MCF 10A (cell line): ENCODE results near the gene RASGRP4. TPM values are rescaled to one million over a fixed set of nuclear protein-coding genes. Genes with fewer than 3 reads are reported as not detected.
A peak's percentile ranks its signal among the peaks of the same experiment; 100 is the strongest.

Source experiments
- BruUV-seq: library from RNA; stranded (reverse); fragments of 400-500 nt; replicated peaks from 2 replicates; lab custom pipeline; 2021; lab: Mats Ljungman, UMichigan
- CTCF ChIA-PET: fragments of 300-600 bp; sonication (Branson Sonifier 250); formaldehyde crosslinking; extraction: SDS; loops from one replicate; lab custom pipeline; 2021; ENCODE audit warnings: antibody characterized with exemption, inconsistent platforms; lab: Yijun Ruan, JAX
- POLR2A ChIA-PET: fragments of 300-600, 350-650 bp; sonication (Branson Sonifier 250); formaldehyde crosslinking; extraction: SDS; loops from one replicate; lab custom pipeline; 2020; ENCODE audit warnings: antibody characterized with exemption, inconsistent platforms; lab: Yijun Ruan, JAX
- DNase-seq: peaks from one replicate; pipeline ENCODE4 v3.0.0-alpha.2; 2018; ENCODE audit not compliant: unreplicated experiment
- H3K27ac Mint-ChIP-seq: one replicate; pipeline ENCODE4 v1.8.0; 2022; ENCODE audit warnings: mild to moderate bottlenecking, low read depth, mixed read lengths; ENCODE audit not compliant: unreplicated experiment
- H3K27me3 Mint-ChIP-seq: one replicate; pipeline ENCODE4 v1.8.0; 2022; ENCODE audit warnings: mixed read lengths; ENCODE audit not compliant: insufficient read depth, unreplicated experiment
- H3K36me3 Mint-ChIP-seq: one replicate; pipeline ENCODE4 v1.8.0; 2022; ENCODE audit warnings: mild to moderate bottlenecking, moderate library complexity, mixed read lengths; ENCODE audit not compliant: insufficient read depth, unreplicated experiment
- H3K4me1 Mint-ChIP-seq: one replicate; pipeline ENCODE4 v1.8.0; 2022; ENCODE audit warnings: mixed read lengths; ENCODE audit not compliant: insufficient read depth, unreplicated experiment
- H3K4me3 Mint-ChIP-seq: one replicate; pipeline ENCODE4 v1.8.0; 2022; ENCODE audit warnings: mild to moderate bottlenecking, moderate library complexity, mixed read lengths; ENCODE audit not compliant: unreplicated experiment
- H3K9me3 Mint-ChIP-seq: one replicate; pipeline ENCODE4 v1.8.0; 2022; ENCODE audit warnings: mixed read lengths; ENCODE audit not compliant: unreplicated experiment
- CTCF ChIP-seq: fragments of 200-600 bp; IDR thresholded peaks from one replicate; pipeline ENCODE4 v1.8.0; 2022; ENCODE audit warnings: antibody characterized with exemption, mild to moderate bottlenecking; ENCODE audit not compliant: unreplicated experiment
- intact Hi-C: fragments of 100-400 bp; cut with micrococcal nuclease; formaldehyde crosslinking; loops from 2 replicates; pipeline ENCODE4 v1.14.1; 2022
- total RNA-seq: library from RNA; stranded (reverse); gene quantifications from 2 replicates; pipeline ENCODE4 v1.2.3, GENCODE V29; 2022

Gene RASGRP4
- total RNA-seq, 1 experiment from 2014 or later, result not detected

- no peak overlapping the region for H3K27ac Mint-ChIP-seq
- intact Hi-C loops, result loop anchor here (1.0 kb wide), 1 partner anchor 9 kb away; no protein-coding TSS in a partner anchor
- peaks cover 29% of the 10 kb centered on the region for H3K27me3 Mint-ChIP-seq
- BruUV-seq, result no TSS peak
- ChIA-PET POLR2A (interaction anchor here (1.0 to 1.4 kb wide), 5 partner anchors 13 to 97 kb away, joined by 3 to 13 read pairs (median 5); partner anchors contain the start of genes C19orf33, CATSPERG and PSMD8), CTCF (interaction anchor here (0.7 to 1.0 kb wide), 2 partner anchors 10 to 24 kb away, joined by 3 to 6 read pairs; no protein-coding TSS in a partner anchor)
- H3K9me3 Mint-ChIP-seq, result no peaks in the 10 kb centered on the region
- no peak for TF ChIP-seq CTCF
- H3K36me3 Mint-ChIP-seq, result no peaks in the 10 kb centered on the region
- no peaks in the 10 kb centered on the region for H3K4me1 Mint-ChIP-seq
- DNase-seq, result peak; percentile 80
- H3K4me3 Mint-ChIP-seq, result peak overlapping the region; percentile 80
These were observed 64.4 kb downstream of the RASGRP4 start for GRCh38 chr19:38361633-38362075.

GRCh38 chr19:38360839-38361631, 65.0 kb downstream of the RASGRP4 start:
- peak overlapping the region; percentile 80 for H3K4me3 Mint-ChIP-seq
- intact Hi-C loops, result loop anchor here (1.0 kb wide), 1 partner anchor 9 kb away; no protein-coding TSS in a partner anchor
- no peaks in the 10 kb centered on the region for H3K36me3 Mint-ChIP-seq
- no TSS peak for BruUV-seq
- no peak for DNase-seq
- CTCF ChIA-PET, result interaction anchor here (0.6 to 1.2 kb wide), 5 partner anchors 9 to 761 kb away, joined by 3 to 6 read pairs (median 3); partner anchors contain the start of genes MRPS12 and SARS2
- POLR2A ChIA-PET, result interaction anchor here (1.0 to 2.2 kb wide), 3 partner anchors 10 to 57 kb away, joined by 6 to 10 read pairs (median 8); partner anchors contain the start of genes C19orf33 and PSMD8
- no peak overlapping the region for H3K27ac Mint-ChIP-seq
- H3K27me3 Mint-ChIP-seq, result peaks cover 35% of the 10 kb centered on the region
- no peak for TF ChIP-seq CTCF
- no peaks in the 10 kb centered on the region for H3K4me1 Mint-ChIP-seq
- H3K9me3 Mint-ChIP-seq, result no peaks in the 10 kb centered on the region

GRCh38 chr19:38360351-38360750, 65.7 kb downstream of the RASGRP4 start:
- Mint-ChIP-seq H3K9me3 (no peaks in the 10 kb centered on the region), H3K4me3 (peak overlapping the region; percentile 80), H3K4me1 (no peaks in the 10 kb centered on the region), H3K36me3 (no peaks in the 10 kb centered on the region), H3K27ac (no peak overlapping the region), H3K27me3 (peaks cover 39% of the 10 kb centered on the region)
- intact Hi-C loops, result no loop called here
- DNase-seq, result no peak
- no peak for TF ChIP-seq CTCF
- BruUV-seq, result no TSS peak
- POLR2A ChIA-PET, result interaction anchor here (1.5 to 2.2 kb wide), 2 partner anchors 9 to 14 kb away, joined by 6 to 10 read pairs; partner anchors contain the start of gene PSMD8
- CTCF ChIA-PET, result interaction anchor here (0.7 to 1.2 kb wide), 3 partner anchors 61 to 570 kb away, joined by 3 to 4 read pairs (median 3); partner anchors contain the start of genes MRPS12 and SARS2
